ENCODE data around the gene IL2RG.

IL2RG gene

GRCh38 chrX:71148278-71148663 lies 36.9 kb upstream of the IL2RG start:
- no peak for TF ChIP-seq CTCF (IDR thresholded peaks at IDR 0.05; ENCODE audit: insufficient read depth, low read depth, low read length, missing control alignments)
- H3K4me3 ChIP-seq (ENCODE audit: low read length) = no peak overlapping the region
- no peak for DNase-seq (ENCODE audit: low read depth)

GRCh38 chrX:71147496-71148277 lies 36.3 kb upstream of the IL2RG start:
- H3K4me3 ChIP-seq (ENCODE audit: low read length) = no peak overlapping the region
- no peak for TF ChIP-seq CTCF (IDR thresholded peaks at IDR 0.05; ENCODE audit: insufficient read depth, low read depth, low read length, missing control alignments)
- no peak for DNase-seq (ENCODE audit: low read depth)

GRCh38 chrX:71144651-71145050 lies 33.3 kb upstream of the IL2RG start, which contains the start of gene NLGN3:
NLGN3 (plus strand) TSS chrX:71144841; CDS start chrX:71147750, 2,909 bp downstream.
- TF ChIP-seq CTCF (IDR thresholded peaks at IDR 0.05; ENCODE audit: insufficient read depth, low read depth, low read length, missing control alignments) = no peak
- no peak within 1 kb of the TSS for H3K4me3 ChIP-seq (ENCODE audit: low read length)
- DNase-seq (ENCODE audit: low read depth) = no peak

- H3K4me3 ChIP-seq (ENCODE audit: low read length) = no peak overlapping the region
- no peak for DNase-seq (ENCODE audit: low read depth)
- TF ChIP-seq CTCF (IDR thresholded peaks at IDR 0.05; ENCODE audit: insufficient read depth, low read depth, low read length, missing control alignments) = no peak
These were observed 32.1 kb upstream of the IL2RG start for GRCh38 chrX:71143508-71143907.

GRCh38 chrX:71140440-71140839 lies 29.1 kb upstream of the IL2RG start:
- TF ChIP-seq CTCF (IDR thresholded peaks at IDR 0.05; ENCODE audit: insufficient read depth, low read depth, low read length, missing control alignments) = no peak
- no peak overlapping the region for H3K4me3 ChIP-seq (ENCODE audit: low read length)
- DNase-seq (ENCODE audit: low read depth) = no peak

- no peak for TF ChIP-seq CTCF (IDR thresholded peaks at IDR 0.05; ENCODE audit: insufficient read depth, low read depth, low read length, missing control alignments)
- DNase-seq (ENCODE audit: low read depth) = no peak
- no peak overlapping the region for H3K4me3 ChIP-seq (ENCODE audit: low read length)
These were observed 20.1 kb upstream of the IL2RG start for GRCh38 chrX:71131510-71131909.

All from epithelial cell of esophagus (primary cell).